Measurements from ENCODE around the gene GRIK3. TPM values are rescaled to one million over a fixed set of nuclear protein-coding genes. Genes with fewer than 3 reads are reported as not detected.

The GRIK3 gene
- total RNA-seq, 1 experiment from 2014 or later: not detected

DNA sequence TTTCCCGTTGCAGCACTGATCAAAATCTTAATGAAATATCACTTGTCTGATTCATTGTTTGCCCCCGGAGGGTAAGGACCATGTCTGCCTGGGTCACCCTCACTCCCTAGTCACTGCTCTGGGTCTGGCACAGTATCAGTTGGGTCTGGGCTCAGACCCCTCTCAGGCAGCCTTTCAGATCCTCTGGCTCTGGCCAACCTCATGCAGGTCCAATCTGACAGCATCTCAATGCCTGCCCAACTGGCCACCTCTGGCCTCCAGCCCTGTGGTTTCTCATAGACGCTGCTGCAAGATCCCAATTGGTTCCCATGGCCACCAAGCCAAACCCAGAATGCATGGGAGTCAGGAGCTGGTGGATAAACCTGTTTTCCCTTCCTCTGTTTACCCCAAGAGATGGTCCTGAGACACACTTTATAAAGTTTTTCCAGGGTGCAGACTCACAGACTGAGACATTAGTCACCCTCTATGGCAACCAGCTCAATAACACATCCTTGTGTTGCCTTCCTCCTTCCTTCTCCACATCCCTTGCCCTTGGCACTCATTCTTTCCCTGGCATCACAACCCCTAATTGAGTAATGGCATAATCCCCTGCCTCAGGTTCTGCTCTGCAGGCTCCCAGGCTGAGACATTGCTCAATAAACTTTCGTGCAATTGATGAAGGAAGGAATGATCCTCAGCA is 199.2 kb downstream of the GRIK3 start:
- no peak for DNase-seq (ENCODE audit: low read depth)

DNA sequence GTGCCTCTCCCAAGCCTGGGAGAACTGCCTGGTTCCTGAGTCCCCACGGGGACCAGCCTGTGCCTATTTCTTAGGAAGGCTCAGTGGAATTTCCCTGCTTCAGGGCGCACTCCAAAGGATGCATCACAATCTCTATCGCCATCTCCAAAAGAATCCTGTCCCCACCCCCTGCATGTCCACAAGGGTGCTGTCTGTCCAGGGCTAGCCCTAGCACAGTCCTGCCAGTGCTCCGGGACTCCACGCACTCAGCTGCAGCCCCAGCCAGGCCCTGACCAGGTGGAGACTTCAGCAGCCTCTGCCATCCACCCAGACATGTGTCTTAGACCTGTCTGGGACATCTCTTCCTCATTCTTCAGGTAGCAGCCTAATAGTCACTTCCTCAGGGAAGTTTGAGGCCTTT is 199.7 kb downstream of the GRIK3 start:
- no peak for DNase-seq (ENCODE audit: low read depth)

GRCh38 chr1:36831186-36831810 is 203.0 kb downstream of the GRIK3 start:
- no peak for DNase-seq (ENCODE audit: low read depth)

GRCh38 chr1:36829961-36830360 is 204.4 kb downstream of the GRIK3 start:
- DNase-seq (ENCODE audit: low read depth): no peak

- DNase-seq (ENCODE audit: low read depth): no peak
Measured at GRCh38 chr1:36829066-36829465, 205.2 kb downstream of the GRIK3 start.

DNA sequence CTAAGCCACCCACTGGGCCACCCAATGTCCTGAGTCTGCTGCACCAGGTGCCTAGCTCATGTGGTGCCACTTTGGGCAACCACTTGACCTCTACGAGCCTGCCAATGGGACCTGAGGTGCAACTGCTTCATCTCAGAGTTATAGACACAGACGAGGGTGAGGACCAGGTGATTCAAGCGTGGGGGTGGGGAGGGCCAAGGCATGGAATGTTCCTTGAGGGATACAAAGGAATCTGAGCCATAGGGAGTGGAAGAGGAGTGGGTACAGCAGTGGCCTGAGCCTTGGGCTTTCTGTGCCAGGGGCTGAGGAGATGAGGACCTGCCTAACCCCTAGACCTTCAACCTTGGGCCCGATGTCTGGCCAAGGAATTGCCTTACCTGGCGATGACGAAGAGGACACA is 209.1 kb downstream of the GRIK3 start:
- no peak for DNase-seq (ENCODE audit: low read depth)

DNA sequence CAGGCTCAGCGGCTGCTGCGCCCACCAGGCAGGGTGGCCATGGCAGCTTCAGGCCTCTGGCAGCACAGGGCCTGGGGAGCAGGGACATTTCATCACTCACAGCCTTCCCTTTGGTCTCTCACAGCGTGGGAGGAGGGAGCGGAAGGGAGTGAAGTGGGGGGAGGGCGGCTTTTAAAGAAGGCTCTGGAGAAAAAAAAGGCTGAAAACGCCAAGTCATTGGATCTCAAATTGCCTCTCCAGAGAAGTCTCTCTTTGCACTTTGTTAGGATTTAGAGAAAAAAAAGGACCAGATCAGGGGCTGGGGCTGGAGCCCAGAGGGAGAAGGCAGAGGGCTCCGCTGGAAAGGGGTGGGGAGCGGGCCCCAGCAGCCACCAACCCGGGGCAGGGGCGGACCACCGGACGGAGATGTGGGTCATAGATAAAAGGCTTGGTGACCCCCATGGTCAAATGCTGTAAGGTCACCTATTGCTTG is 209.9 kb downstream of the GRIK3 start:
- DNase-seq (ENCODE audit: low read depth): no peak

- DNase-seq (ENCODE audit: low read depth): no peak
Measured at GRCh38 chr1:36822648-36823047, 211.7 kb downstream of the GRIK3 start.

- DNase-seq (ENCODE audit: low read depth): no peak
Measured at GRCh38 chr1:36821386-36821785, 212.9 kb downstream of the GRIK3 start.

- DNase-seq (ENCODE audit: low read depth): no peak
Measured at GRCh38 chr1:36818771-36819170, 215.5 kb downstream of the GRIK3 start.

- DNase-seq (ENCODE audit: low read depth): no peak
Measured at GRCh38 chr1:36816348-36816747, 218.0 kb downstream of the GRIK3 start.

- DNase-seq (ENCODE audit: low read depth): no peak
Measured at GRCh38 chr1:36814774-36815173, 219.5 kb downstream of the GRIK3 start.

- DNase-seq (ENCODE audit: low read depth): no peak
Measured at GRCh38 chr1:36814083-36814482, 220.2 kb downstream of the GRIK3 start.

- no peak for DNase-seq (ENCODE audit: low read depth)
Measured at GRCh38 chr1:36807262-36807661, 227.1 kb downstream of the GRIK3 start.

GRCh38 chr1:36805979-36806640 is 228.2 kb downstream of the GRIK3 start:
- no peak for DNase-seq (ENCODE audit: low read depth)

GRCh38 chr1:36804669-36805314 is 229.5 kb downstream of the GRIK3 start:
- DNase-seq (ENCODE audit: low read depth): no peak

GRCh38 chr1:36803868-36804570 is 230.3 kb downstream of the GRIK3 start:
- no peak for DNase-seq (ENCODE audit: low read depth)

DNA sequence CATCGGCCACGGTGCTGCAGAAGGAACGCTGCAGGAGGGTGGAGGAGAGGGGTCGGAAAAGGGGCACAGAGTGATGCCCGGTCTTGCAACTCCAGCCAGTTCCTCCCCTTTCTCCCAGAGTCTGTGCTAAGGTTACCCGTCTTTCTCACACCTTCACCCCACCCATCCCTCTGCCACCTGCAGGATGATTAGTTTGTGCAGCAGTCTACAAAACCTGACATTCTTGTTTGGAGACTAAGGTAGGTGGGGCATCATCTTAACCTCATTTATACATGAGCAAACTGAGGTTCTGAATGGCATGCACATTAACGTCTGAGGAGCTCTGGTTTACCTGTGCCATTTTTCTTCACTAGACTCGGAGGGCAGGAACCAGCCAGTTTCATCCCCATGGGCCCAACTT is 232.3 kb downstream of the GRIK3 start:
- DNase-seq (ENCODE audit: low read depth): no peak

GRCh38 chr1:36797761-36798160 is 236.6 kb downstream of the GRIK3 start:
- no peak for DNase-seq (ENCODE audit: low read depth)

DNA sequence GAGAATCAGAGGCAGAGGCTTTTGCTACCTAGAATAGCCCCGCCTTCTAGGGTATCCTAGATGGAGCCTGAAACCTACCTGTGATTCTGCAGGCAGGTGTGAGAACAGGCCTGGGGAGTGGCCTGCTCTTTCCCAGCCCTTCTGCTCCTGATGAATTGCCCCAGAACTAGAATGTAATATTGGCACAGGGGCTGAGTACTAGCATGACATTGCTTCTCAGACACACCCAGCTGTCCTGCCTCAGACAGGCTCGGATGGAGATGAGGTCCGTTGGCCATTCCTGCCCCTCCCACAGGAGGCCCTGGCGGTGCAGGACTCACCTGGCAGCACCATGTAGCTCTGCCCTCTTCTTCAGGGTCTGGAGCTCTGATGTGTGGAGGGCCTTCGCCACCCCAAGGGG is 237.6 kb downstream of the GRIK3 start:
- no peak for DNase-seq (ENCODE audit: low read depth)

- DNase-seq (ENCODE audit: low read depth): no peak
Measured at GRCh38 chr1:36796106-36796590, 238.2 kb downstream of the GRIK3 start.
